ENCODE measurements around the gene DYNC1H1. TPM values are rescaled to one million over a fixed set of nuclear protein-coding genes. Genes with fewer than 3 reads are reported as not detected.

The DYNC1H1 gene
- total RNA-seq, 1 donor from 2014 or later = 783 TPM

DNA sequence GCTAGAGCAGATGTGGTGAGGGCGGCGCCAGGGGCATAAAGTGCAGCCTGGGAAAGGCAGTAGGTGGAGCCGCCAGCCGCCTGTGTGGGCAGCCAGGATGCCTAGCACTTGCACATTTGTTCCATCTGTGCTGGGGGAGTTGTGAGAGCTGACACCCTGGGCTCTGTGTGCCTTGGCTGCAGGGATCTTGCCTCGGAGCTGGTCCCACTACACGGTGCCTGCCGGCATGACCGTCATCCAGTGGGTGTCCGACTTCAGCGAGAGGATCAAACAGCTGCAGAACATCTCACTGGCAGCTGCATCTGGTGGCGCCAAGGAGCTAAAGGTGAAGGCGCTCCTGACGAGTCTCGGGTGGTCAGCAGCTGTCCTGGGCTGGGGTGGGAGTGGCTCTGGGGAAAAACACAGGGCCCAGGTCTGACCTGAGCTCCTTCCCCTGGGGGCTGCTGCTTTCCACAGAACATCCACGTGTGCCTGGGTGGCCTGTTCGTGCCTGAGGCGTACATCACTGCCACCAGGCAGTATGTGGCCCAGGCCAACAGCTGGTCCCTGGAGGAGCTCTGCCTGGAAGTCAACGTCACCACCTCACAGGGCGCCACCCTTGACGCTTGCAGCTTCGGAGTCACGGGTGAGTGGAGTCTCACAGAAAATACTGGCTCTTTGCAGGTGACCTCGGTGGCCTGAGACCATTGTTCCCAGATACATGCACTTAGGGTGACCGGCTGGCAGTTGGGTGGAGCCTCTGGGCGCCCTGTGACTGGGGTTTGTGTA, 85.1 kb downstream of the DYNC1H1 start:
- Histone ChIP-seq H3K27me3 (ENCODE audit: control insufficient read depth, insufficient read depth, low read length) (no peaks in the 10 kb centered on the region), H3K4me3 (ENCODE audit: low read depth, low read length) (no peak overlapping the region), H3K36me3 (ENCODE audit: control insufficient read depth, insufficient read depth, low read length) (peaks cover 5% of the 10 kb centered on the region)
- TF ChIP-seq, protein P1, sequence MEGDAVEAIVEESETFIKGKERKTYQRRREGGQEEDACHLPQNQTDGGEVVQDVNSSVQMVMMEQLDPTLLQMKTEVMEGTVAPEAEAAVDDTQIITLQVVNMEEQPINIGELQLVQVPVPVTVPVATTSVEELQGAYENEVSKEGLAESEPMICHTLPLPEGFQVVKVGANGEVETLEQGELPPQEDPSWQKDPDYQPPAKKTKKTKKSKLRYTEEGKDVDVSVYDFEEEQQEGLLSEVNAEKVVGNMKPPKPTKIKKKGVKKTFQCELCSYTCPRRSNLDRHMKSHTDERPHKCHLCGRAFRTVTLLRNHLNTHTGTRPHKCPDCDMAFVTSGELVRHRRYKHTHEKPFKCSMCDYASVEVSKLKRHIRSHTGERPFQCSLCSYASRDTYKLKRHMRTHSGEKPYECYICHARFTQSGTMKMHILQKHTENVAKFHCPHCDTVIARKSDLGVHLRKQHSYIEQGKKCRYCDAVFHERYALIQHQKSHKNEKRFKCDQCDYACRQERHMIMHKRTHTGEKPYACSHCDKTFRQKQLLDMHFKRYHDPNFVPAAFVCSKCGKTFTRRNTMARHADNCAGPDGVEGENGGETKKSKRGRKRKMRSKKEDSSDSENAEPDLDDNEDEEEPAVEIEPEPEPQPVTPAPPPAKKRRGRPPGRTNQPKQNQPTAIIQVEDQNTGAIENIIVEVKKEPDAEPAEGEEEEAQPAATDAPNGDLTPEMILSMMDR (IDR thresholded peaks at IDR 0.05; ENCODE audit: insufficient read depth, low read length, poor library complexity, severe bottlenecking) = no peak
- no peak for DNase-seq (ENCODE audit: low read depth)

DNA sequence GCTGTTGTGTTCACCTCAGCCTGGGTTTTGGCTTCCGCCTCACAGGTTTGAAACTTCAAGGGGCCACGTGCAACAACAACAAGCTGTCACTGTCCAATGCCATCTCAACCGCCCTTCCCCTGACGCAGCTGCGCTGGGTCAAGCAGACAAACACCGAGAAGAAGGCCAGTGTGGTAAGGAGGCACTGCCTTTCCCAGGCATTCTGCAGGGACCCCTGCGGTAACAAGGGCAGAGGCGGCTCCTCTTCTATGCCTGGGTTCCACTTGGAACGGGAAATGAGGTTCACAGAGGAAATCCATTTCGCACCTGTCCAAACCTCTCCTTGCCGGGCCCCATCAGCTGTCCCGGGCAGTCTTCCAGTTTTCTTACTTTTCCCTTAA, 85.6 kb downstream of the DYNC1H1 start:
- no peak for DNase-seq (ENCODE audit: low read depth)
- Histone ChIP-seq H3K36me3 (ENCODE audit: control insufficient read depth, insufficient read depth, low read length) (peaks cover 5% of the 10 kb centered on the region), H3K4me3 (ENCODE audit: low read depth, low read length) (no peak overlapping the region), H3K27me3 (ENCODE audit: control insufficient read depth, insufficient read depth, low read length) (no peaks in the 10 kb centered on the region)
- TF ChIP-seq, protein P1 (IDR thresholded peaks at IDR 0.05; ENCODE audit: insufficient read depth, low read length, poor library complexity, severe bottlenecking) = no peak

DNA sequence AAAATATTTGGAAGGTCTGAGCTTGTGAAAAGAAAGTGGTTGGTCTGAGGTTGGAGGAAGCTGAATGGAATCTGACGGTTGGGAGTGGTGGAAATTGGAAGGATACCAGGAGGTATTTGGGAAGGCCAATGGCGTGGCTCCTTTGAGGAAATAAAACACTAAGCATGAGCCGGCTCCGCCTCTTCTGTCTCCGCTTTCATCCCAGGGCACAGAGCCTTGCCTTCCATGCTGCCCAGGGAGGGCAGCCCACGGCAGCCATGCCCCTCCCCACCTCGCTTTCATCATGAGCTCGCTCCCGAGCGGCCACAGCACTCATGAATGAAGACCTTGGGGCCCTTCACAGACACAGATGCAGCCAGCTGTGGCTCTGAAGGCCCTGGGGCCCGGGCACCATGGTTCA, 86.3 kb downstream of the DYNC1H1 start:
- DNase-seq (ENCODE audit: low read depth) = no peak
- H3K4me3 ChIP-seq (ENCODE audit: low read depth, low read length) = no peak overlapping the region
- no peaks in the 10 kb centered on the region for H3K27me3 ChIP-seq (ENCODE audit: control insufficient read depth, insufficient read depth, low read length)
- H3K36me3 ChIP-seq (ENCODE audit: control insufficient read depth, insufficient read depth, low read length) = peaks cover 5% of the 10 kb centered on the region
- TF ChIP-seq, protein P1 (IDR thresholded peaks at IDR 0.05; ENCODE audit: insufficient read depth, low read length, poor library complexity, severe bottlenecking) = no peak

DNA sequence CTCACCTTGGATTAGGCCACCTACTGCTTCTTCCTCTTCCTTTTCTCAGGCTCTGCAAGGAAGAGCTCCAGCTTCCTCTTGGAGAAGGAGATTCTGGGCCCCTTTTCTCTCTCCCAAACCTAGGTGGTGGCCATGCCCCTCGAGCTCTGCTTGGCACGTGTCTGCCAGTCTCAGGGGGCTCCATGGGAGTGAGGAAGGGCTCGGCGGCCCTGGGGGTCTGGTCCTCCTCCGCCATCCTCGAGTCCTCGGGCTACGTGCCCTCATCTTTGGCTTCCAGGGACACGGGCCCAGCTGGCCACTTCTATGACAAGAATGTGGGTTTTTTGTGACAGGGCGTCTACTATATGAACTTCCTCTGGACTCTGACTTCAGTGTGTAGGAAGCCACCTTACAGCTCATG, 88.1 kb downstream of the DYNC1H1 start:
- H3K27me3 ChIP-seq (ENCODE audit: control insufficient read depth, insufficient read depth, low read length) = no peaks in the 10 kb centered on the region
- peaks cover 5% of the 10 kb centered on the region for H3K36me3 ChIP-seq (ENCODE audit: control insufficient read depth, insufficient read depth, low read length)
- TF ChIP-seq, protein P1 (IDR thresholded peaks at IDR 0.05; ENCODE audit: insufficient read depth, low read length, poor library complexity, severe bottlenecking) = no peak
- H3K4me3 ChIP-seq (ENCODE audit: low read depth, low read length) = no peak overlapping the region
- no peak for DNase-seq (ENCODE audit: low read depth)

DNA sequence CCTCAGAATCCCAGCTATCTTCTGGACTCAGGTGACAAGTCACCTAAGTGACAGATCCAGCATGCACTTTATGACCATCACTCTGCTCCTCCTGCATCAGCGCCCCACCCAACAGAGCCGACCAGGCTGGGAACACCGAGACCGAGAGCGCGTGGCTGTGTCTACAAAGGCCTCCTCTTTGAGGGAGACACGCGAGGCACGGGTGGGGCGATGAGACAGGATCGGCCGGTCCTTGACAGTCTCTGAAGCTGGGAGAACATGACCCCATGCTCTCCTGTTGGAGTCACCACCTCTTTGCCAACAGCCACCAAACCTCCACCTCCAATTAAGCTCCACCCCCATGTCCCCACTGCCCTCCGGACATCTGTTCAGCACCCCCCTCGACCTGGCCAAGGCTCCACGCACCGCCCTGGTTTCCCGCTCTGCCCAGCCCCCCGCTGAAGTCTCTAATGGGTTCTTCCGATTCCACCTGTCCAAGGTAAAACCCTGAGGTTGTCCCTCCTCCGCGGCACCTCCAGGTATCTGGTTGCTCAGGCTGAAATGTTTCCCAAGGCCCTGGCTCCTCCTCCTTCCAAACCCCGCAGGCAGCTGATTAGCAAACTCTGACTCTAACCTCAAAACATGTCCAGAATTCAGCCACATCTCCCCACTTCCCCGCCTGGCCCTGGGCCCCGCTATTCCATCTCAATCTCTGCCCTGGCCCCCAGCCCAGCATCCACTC, 91.0 kb downstream of the DYNC1H1 start:
- Histone ChIP-seq H3K36me3 (ENCODE audit: control insufficient read depth, insufficient read depth, low read length) (no peaks in the 10 kb centered on the region), H3K27me3 (ENCODE audit: control insufficient read depth, insufficient read depth, low read length) (no peaks in the 10 kb centered on the region), H3K4me3 (ENCODE audit: low read depth, low read length) (no peak overlapping the region)
- DNase-seq (ENCODE audit: low read depth) = peak; percentile 2
- TF ChIP-seq, protein P1 (IDR thresholded peaks at IDR 0.05; ENCODE audit: insufficient read depth, low read length, poor library complexity, severe bottlenecking) = no peak
